Measurements from ENCODE around the gene LSS. TPM values are rescaled to one million over a fixed set of nuclear protein-coding genes. Genes with fewer than 3 reads are reported as not detected.

LSS gene
- total RNA-seq, 4 donors from 2014 or later = 128 to 251 (median 164) TPM

Other genes starting within 250 kb of the LSS start
- 100 to 1,000 TPM; 105 to 123 (median 109) TPM for gene COL6A1, start 247.0 kb downstream of the LSS start, total RNA-seq
- gene COL6A2, start 130.7 kb downstream of the LSS start, total RNA-seq = 100 to 1,000 TPM in 3 of 4 donors, 10 to 100 TPM in 1; 88.9 to 150 (median 126) TPM
- not detected for gene FTCD, start 73.2 kb downstream of the LSS start, total RNA-seq
- 10 to 100 TPM in 2 of 4 donors, 1 to 10 TPM in 2; 2.5 to 15.0 (median 6.9) TPM for gene SPATC1L, start 44.3 kb downstream of the LSS start, total RNA-seq
- 100 to 1,000 TPM in 1 of 4 donors, 10 to 100 TPM in 3; 77.9 to 134 (median 79.8) TPM for gene MCM3AP, start 56.8 kb upstream of the LSS start, total RNA-seq
- gene YBEY, start 57.6 kb upstream of the LSS start, total RNA-seq = 10 to 100 TPM; 13.3 to 23.8 (median 18.8) TPM
- 1 to 10 TPM in 3 of 4 donors, under 1 TPM in 1; 0.73 to 9.7 (median 3.5) TPM for gene C21orf58, start 95.1 kb upstream of the LSS start, total RNA-seq
- 10 to 100 TPM; 27.4 to 65.2 (median 47.0) TPM for gene PCNT, start 95.4 kb upstream of the LSS start, total RNA-seq
- gene DIP2A, start 230.1 kb upstream of the LSS start, total RNA-seq = 100 to 1,000 TPM in 1 of 4 donors, 10 to 100 TPM in 3; 42.3 to 141 (median 52.8) TPM